KMS-11 (cell line): Measurements from ENCODE around the gene ANXA1.

ENCODE experiments used
- H2AFZ ChIP-seq: fragments of 200-600 bp; sonication (generic); 2 replicates; pipeline ENCODE4 v1.6.1; 2016; ENCODE audit warnings: antibody characterized with exemption, mixed run types, low read depth
- H3K27ac ChIP-seq: fragments of 200-600 bp; sonication (generic); 2 replicates; pipeline ENCODE4 v1.6.1; 2016; ENCODE audit warnings: mild to moderate bottlenecking, mixed run types
- H3K27me3 ChIP-seq: fragments of 200-600 bp; sonication (generic); 2 replicates; pipeline ENCODE4 v1.6.1; 2017; ENCODE audit warnings: mild to moderate bottlenecking, low read depth, mixed run types, moderate library complexity; ENCODE audit not compliant: insufficient read depth
- H3K36me3 ChIP-seq: fragments of 200-600 bp; sonication (generic); 2 replicates; pipeline ENCODE4 v1.6.1; 2017; ENCODE audit warnings: mild to moderate bottlenecking, mixed run types; ENCODE audit not compliant: insufficient read depth
- H3K4me1 ChIP-seq: fragments of 200-600 bp; sonication (generic); 2 replicates; pipeline ENCODE4 v1.6.1; 2016; ENCODE audit warnings: mild to moderate bottlenecking, low read depth, mixed run types; ENCODE audit not compliant: poor library complexity, severe bottlenecking
- H3K4me2 ChIP-seq: fragments of 200-600 bp; sonication (generic); 2 replicates; pipeline ENCODE4 v1.7.0; 2016; ENCODE audit warnings: mild to moderate bottlenecking, mixed run types
- H3K4me3 ChIP-seq: fragments of 200-600 bp; sonication (generic); IDR thresholded peaks from 2 replicates; pipeline ENCODE4 v1.6.1; 2017; ENCODE audit warnings: low read depth, low read length, mixed read lengths; ENCODE audit not compliant: insufficient read depth
- H3K79me2 ChIP-seq: fragments of 200-600 bp; sonication (generic); 2 replicates; pipeline ENCODE4 v1.6.1; 2016; ENCODE audit warnings: low read depth, mixed run types; ENCODE audit not compliant: insufficient read depth
- H3K9ac ChIP-seq: fragments of 200-600 bp; sonication (generic); 2 replicates; pipeline ENCODE4 v1.6.1; 2016; ENCODE audit warnings: mild to moderate bottlenecking, mixed run types
- H4K20me1 ChIP-seq: fragments of 200-600 bp; sonication (generic); 2 replicates; pipeline ENCODE4 v1.6.1; 2016; ENCODE audit warnings: mild to moderate bottlenecking, mixed run types; ENCODE audit not compliant: insufficient read depth
- CTCF ChIP-seq: fragments of 200-600 bp; sonication (generic); conservative IDR thresholded peaks from 2 replicates; pipeline ENCODE4 v1.6.1; 2017; ENCODE audit warnings: low read depth, mild to moderate bottlenecking, antibody characterized with exemption, low read length, moderate library complexity, mixed read lengths

The ANXA1 gene

GRCh38 chr9:73118286-73118685, 33.4 kb upstream of the ANXA1 start:
- Histone ChIP-seq H2AFZ (no peak overlapping the region), H3K27me3 (no peaks in the 10 kb centered on the region), H4K20me1 (no peaks in the 10 kb centered on the region), H3K27ac (no peak overlapping the region), H3K4me2 (no peak overlapping the region), H3K36me3 (no peaks in the 10 kb centered on the region), H3K9ac (no peak overlapping the region), H3K4me3 (no peak overlapping the region), H3K4me1 (peaks cover 36% of the 10 kb centered on the region), H3K79me2 (no peaks in the 10 kb centered on the region)
- no peak for TF ChIP-seq CTCF

- Histone ChIP-seq H2AFZ (no peak overlapping the region), H3K27me3 (no peaks in the 10 kb centered on the region), H3K4me2 (no peak overlapping the region), H3K4me1 (peaks cover 32% of the 10 kb centered on the region), H3K4me3 (no peak overlapping the region), H4K20me1 (no peaks in the 10 kb centered on the region), H3K36me3 (no peaks in the 10 kb centered on the region), H3K27ac (no peak overlapping the region), H3K9ac (no peak overlapping the region), H3K79me2 (no peaks in the 10 kb centered on the region)
- TF ChIP-seq CTCF: no peak
Observed at GRCh38 chr9:73118898-73119554, 32.6 kb upstream of the ANXA1 start.

- H2AFZ ChIP-seq: no peak overlapping the region
- no peak overlapping the region for H3K9ac ChIP-seq
- TF ChIP-seq CTCF: no peak
- H3K4me3 ChIP-seq: no peak overlapping the region
- no peaks in the 10 kb centered on the region for H3K27me3 ChIP-seq
- H3K27ac ChIP-seq: no peak overlapping the region
- H3K36me3 ChIP-seq: no peaks in the 10 kb centered on the region
- no peak overlapping the region for H3K4me2 ChIP-seq
- no peaks in the 10 kb centered on the region for H4K20me1 ChIP-seq
- no peaks in the 10 kb centered on the region for H3K79me2 ChIP-seq
- H3K4me1 ChIP-seq: peaks cover 7% of the 10 kb centered on the region
Observed at GRCh38 chr9:73121375-73121935, 30.2 kb upstream of the ANXA1 start.

- Histone ChIP-seq H2AFZ (no peak overlapping the region), H3K4me1 (no peaks in the 10 kb centered on the region), H3K27me3 (no peaks in the 10 kb centered on the region), H3K4me2 (no peak overlapping the region), H3K4me3 (no peak overlapping the region), H3K36me3 (no peaks in the 10 kb centered on the region), H3K27ac (no peak overlapping the region), H3K9ac (no peak overlapping the region), H4K20me1 (no peaks in the 10 kb centered on the region), H3K79me2 (no peaks in the 10 kb centered on the region)
- no peak for TF ChIP-seq CTCF
Observed at GRCh38 chr9:73125651-73126050, 26.0 kb upstream of the ANXA1 start.
